MM.1S (cell line): ENCODE measurements around the gene ICA1L.

Experiments
- DNase-seq: peaks from one replicate; pipeline ENCODE4 v3.0.0-alpha.2; 2015
- H2AFZ ChIP-seq: fragments of 300-600 bp; sonication (generic); 2 replicates; pipeline ENCODE4 v1.6.0; 2016; ENCODE audit warnings: antibody characterized with exemption, low read length
- H3F3A ChIP-seq: fragments of 300-600 bp; sonication (generic); 2 replicates; pipeline ENCODE4 v1.6.1; 2016; ENCODE audit warnings: mild to moderate bottlenecking, antibody characterized with exemption, low read length, moderate library complexity, mixed read lengths; ENCODE audit not compliant: insufficient read depth
- H3K27ac ChIP-seq: fragments of 300-600 bp; sonication (generic); 2 replicates; pipeline ENCODE4 v1.5.1; 2016; ENCODE audit warnings: mild to moderate bottlenecking, low read length
- H3K27me3 ChIP-seq: fragments of 300-600 bp; sonication (generic); replicated peaks from 2 replicates; pipeline ENCODE4 v1.6.0; 2016; ENCODE audit warnings: low read length; ENCODE audit not compliant: insufficient read depth
- H3K36me3 ChIP-seq: fragments of 300-600 bp; sonication (generic); replicated peaks from 2 replicates; pipeline ENCODE4 v1.6.1; 2016; ENCODE audit warnings: mild to moderate bottlenecking, low read length, mixed read lengths; ENCODE audit not compliant: insufficient read depth
- H3K4me1 ChIP-seq: fragments of 300-600 bp; sonication (generic); 2 replicates; pipeline ENCODE4 v1.6.1; 2016; ENCODE audit warnings: low read length, mixed read lengths
- H3K4me2 ChIP-seq: fragments of 300-600 bp; sonication (generic); 2 replicates; pipeline ENCODE4 v1.6.0; 2016; ENCODE audit warnings: low read depth, low read length
- H3K4me3 ChIP-seq: fragments of 300-600 bp; sonication (generic); 2 replicates; pipeline ENCODE4 v1.5.1; 2016; ENCODE audit warnings: low read length, mixed read lengths
- H3K79me2 ChIP-seq: fragments of 300-600 bp; sonication (generic); 2 replicates; pipeline ENCODE4 v1.6.1; 2016; ENCODE audit warnings: mixed run types, low read length, mixed read lengths
- H3K9ac ChIP-seq: fragments of 300-600 bp; sonication (generic); 2 replicates; pipeline ENCODE4 v1.6.1; 2016; ENCODE audit warnings: low read length, mixed read lengths
- H3K9me2 ChIP-seq: fragments of 300-600 bp; sonication (generic); replicated peaks from 2 replicates; pipeline ENCODE4 v1.6.1; 2016; ENCODE audit warnings: mild to moderate bottlenecking, low read length, mixed read lengths; ENCODE audit not compliant: insufficient read depth
- H3K9me3 ChIP-seq: fragments of 300-600 bp; sonication (generic); replicated peaks from 2 replicates; pipeline ENCODE4 v1.6.1; 2016; ENCODE audit warnings: mild to moderate bottlenecking, low read length, mixed read lengths; ENCODE audit not compliant: insufficient read depth
- H4K20me1 ChIP-seq: fragments of 300-600 bp; sonication (generic); 2 replicates; pipeline ENCODE4 v1.6.1; 2016; ENCODE audit warnings: mild to moderate bottlenecking, low read length, moderate library complexity, mixed read lengths; ENCODE audit not compliant: insufficient read depth
- EZH2 ChIP-seq: fragments of 300-600 bp; sonication (generic); optimal IDR thresholded peaks from 2 replicates; pipeline ENCODE3; 2017; ENCODE audit warnings: low read depth, mild to moderate bottlenecking, antibody characterized with exemption, low read length, mixed read lengths
- EZH2phosphoT487 ChIP-seq: fragments of 300-600 bp; sonication (generic); IDR thresholded peaks from 2 replicates; pipeline ENCODE4 v1.6.1; 2018; ENCODE audit warnings: antibody characterized with exemption, low read length
- TF ChIP-seq, protein P1 (sequence below): fragments of 300-600 bp; sonication (generic); IDR thresholded peaks from 2 replicates; pipeline ENCODE4 v1.5.1; 2016; ENCODE audit warnings: antibody characterized with exemption, low read length, mixed read lengths

Gene ICA1L

DNA sequence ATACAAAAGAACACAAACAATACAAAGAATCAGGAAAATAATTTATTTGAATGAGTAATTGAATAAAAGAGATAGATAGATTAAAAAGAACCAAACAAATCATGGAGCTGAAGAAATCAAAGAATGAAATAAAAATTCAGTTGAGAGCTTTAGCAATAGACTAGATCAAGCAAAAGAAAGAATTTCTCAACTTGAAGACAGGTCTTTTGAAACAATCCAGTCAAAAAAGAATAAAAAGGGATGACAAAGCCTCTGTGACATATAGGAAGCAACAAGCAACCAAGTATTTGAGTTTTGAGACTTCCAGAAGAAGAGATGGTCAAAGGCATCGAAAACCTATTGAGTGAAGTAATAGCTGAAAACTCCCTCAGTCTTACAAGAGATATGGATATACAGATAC, 128.0 kb downstream of the ICA1L start:
- H3K79me2 ChIP-seq = no peaks in the 10 kb centered on the region
- no peaks in the 10 kb centered on the region for H3K36me3 ChIP-seq
- no peaks in the 10 kb centered on the region for H4K20me1 ChIP-seq

DNA sequence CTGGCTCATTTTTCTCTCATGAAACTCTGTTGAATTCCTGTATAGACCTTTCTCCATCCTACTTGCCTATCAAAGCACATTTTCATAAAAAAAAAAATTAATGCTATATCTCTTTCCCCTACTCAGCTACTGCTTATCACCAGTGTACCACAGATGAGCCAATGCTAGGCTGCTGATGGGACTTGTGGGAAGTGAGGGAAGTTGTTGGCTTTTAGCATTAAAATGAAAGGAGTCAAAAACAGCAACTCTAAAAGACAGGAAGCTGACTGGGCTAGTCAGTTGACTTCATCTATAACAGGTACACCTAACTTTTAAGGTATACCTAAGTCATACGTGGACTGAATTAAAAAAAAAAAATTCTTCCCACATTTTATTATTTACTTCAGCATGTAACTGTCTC, 134.7 kb downstream of the ICA1L start:
- Histone ChIP-seq H4K20me1 (no peaks in the 10 kb centered on the region), H3K9ac (no peak overlapping the region), H3K27ac (no peak overlapping the region), H3K9me3 (no peaks in the 10 kb centered on the region), H3K4me2 (no peak overlapping the region), H3K4me3 (no peak overlapping the region), H3F3A (no peaks in the 10 kb centered on the region), H3K36me3 (no peaks in the 10 kb centered on the region), H3K4me1 (no peaks in the 10 kb centered on the region), H3K9me2 (no peaks in the 10 kb centered on the region), H2AFZ (no peak overlapping the region), H3K79me2 (no peaks in the 10 kb centered on the region), H3K27me3 (no peaks in the 10 kb centered on the region)
- DNase-seq = no peak
- TF ChIP-seq, protein P1, sequence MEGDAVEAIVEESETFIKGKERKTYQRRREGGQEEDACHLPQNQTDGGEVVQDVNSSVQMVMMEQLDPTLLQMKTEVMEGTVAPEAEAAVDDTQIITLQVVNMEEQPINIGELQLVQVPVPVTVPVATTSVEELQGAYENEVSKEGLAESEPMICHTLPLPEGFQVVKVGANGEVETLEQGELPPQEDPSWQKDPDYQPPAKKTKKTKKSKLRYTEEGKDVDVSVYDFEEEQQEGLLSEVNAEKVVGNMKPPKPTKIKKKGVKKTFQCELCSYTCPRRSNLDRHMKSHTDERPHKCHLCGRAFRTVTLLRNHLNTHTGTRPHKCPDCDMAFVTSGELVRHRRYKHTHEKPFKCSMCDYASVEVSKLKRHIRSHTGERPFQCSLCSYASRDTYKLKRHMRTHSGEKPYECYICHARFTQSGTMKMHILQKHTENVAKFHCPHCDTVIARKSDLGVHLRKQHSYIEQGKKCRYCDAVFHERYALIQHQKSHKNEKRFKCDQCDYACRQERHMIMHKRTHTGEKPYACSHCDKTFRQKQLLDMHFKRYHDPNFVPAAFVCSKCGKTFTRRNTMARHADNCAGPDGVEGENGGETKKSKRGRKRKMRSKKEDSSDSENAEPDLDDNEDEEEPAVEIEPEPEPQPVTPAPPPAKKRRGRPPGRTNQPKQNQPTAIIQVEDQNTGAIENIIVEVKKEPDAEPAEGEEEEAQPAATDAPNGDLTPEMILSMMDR = no peak
- TF ChIP-seq EZH2phosphoT487 (no peak), EZH2 (no peak)

More for the DNA sequence above, 128.0 kb downstream of the ICA1L start:
- Histone ChIP-seq H3K4me1 (no peaks in the 10 kb centered on the region), H3K27ac (no peak overlapping the region), H3K9me3 (no peaks in the 10 kb centered on the region), H3F3A (no peaks in the 10 kb centered on the region), H3K4me2 (no peak overlapping the region), H3K9ac (no peak overlapping the region), H3K4me3 (no peak overlapping the region), H3K27me3 (no peaks in the 10 kb centered on the region), H2AFZ (no peak overlapping the region), H3K9me2 (no peaks in the 10 kb centered on the region)
- TF ChIP-seq EZH2 (no peak), EZH2phosphoT487 (no peak)
- TF ChIP-seq, protein P1 = no peak
- DNase-seq = no peak

DNA sequence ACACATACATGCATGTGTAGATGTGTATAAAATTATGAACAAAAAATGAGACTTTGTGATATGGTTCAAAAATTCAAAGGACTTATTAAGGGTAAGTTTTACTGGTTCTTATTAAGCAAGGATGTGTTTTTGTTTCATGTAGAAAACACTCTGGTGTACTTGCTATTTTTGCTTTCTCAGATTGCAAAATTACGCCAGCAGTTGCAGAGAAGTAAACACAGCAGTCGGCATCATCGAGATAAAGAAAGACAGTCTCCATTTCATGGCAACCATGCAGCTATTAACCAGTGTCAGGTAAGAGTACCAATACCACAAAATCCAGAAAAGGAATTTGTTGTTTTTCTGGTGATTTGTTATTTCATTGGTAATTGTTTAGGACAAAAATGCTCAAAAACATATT, 145.5 kb downstream of the ICA1L start:
- no peak overlapping the region for H3K4me3 ChIP-seq

More for the DNA sequence above, 145.5 kb downstream of the ICA1L start:
- no peaks in the 10 kb centered on the region for H3K9me2 ChIP-seq
- no peak overlapping the region for H3K9ac ChIP-seq
- H3K4me2 ChIP-seq = no peak overlapping the region
- no peak overlapping the region for H2AFZ ChIP-seq
- no peaks in the 10 kb centered on the region for H3F3A ChIP-seq
- no peaks in the 10 kb centered on the region for H3K36me3 ChIP-seq
- no peak for DNase-seq
- H3K9me3 ChIP-seq = no peaks in the 10 kb centered on the region
- no peaks in the 10 kb centered on the region for H3K79me2 ChIP-seq
- TF ChIP-seq EZH2phosphoT487 = no peak
- no peak for TF ChIP-seq EZH2
- TF ChIP-seq, protein P1 = no peak
- no peaks in the 10 kb centered on the region for H3K4me1 ChIP-seq
- H4K20me1 ChIP-seq = no peaks in the 10 kb centered on the region
- no peaks in the 10 kb centered on the region for H3K27me3 ChIP-seq
- H3K27ac ChIP-seq = no peak overlapping the region
